MM.1S (cell line): ENCODE results near the gene INHBC.

ENCODE experiments used
- EZH2 ChIP-seq: fragments of 300-600 bp; sonication (generic); optimal IDR thresholded peaks from 2 replicates; pipeline ENCODE3; 2017; ENCODE audit warnings: low read depth, mild to moderate bottlenecking, antibody characterized with exemption, low read length, mixed read lengths
- EZH2phosphoT487 ChIP-seq: fragments of 300-600 bp; sonication (generic); IDR thresholded peaks from 2 replicates; pipeline ENCODE4 v1.6.1; 2018; ENCODE audit warnings: antibody characterized with exemption, low read length
- TF ChIP-seq, protein P1 (sequence below): fragments of 300-600 bp; sonication (generic); IDR thresholded peaks from 2 replicates; pipeline ENCODE4 v1.5.1; 2016; ENCODE audit warnings: antibody characterized with exemption, low read length, mixed read lengths

DNA sequence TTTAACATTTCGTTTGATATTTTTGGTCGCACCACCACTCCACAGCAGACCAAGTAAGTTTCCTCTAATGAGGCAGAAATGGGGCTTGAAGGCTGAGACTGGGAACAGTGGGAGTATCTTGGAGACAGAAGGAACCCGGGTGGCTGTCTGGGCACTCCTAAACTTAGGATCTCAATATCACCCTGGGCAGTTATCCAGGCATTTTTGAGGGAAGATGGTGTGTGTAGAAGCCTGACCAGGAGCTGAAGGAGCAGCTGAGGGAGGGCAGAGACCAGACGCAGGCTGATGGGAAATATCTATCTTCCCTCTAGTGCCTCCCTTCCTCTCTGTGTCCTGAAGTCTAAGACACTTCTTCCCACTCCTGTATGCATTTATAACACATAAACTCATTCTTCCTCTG lies 64.0 kb downstream of the INHBC start:
- TF ChIP-seq EZH2phosphoT487 (no peak), EZH2 (no peak)
- TF ChIP-seq, protein P1, sequence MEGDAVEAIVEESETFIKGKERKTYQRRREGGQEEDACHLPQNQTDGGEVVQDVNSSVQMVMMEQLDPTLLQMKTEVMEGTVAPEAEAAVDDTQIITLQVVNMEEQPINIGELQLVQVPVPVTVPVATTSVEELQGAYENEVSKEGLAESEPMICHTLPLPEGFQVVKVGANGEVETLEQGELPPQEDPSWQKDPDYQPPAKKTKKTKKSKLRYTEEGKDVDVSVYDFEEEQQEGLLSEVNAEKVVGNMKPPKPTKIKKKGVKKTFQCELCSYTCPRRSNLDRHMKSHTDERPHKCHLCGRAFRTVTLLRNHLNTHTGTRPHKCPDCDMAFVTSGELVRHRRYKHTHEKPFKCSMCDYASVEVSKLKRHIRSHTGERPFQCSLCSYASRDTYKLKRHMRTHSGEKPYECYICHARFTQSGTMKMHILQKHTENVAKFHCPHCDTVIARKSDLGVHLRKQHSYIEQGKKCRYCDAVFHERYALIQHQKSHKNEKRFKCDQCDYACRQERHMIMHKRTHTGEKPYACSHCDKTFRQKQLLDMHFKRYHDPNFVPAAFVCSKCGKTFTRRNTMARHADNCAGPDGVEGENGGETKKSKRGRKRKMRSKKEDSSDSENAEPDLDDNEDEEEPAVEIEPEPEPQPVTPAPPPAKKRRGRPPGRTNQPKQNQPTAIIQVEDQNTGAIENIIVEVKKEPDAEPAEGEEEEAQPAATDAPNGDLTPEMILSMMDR = no peak
